CD4-positive, alpha-beta T cell treated with Interleukin-4 for 4 hours (primary cell): ENCODE data around the gene TYW1.
"Not testable (repeated sequence)": the region's sequence is repeated elsewhere in the genome, so short reads cannot be mapped to it uniquely, and the experiment has no call there.

ENCODE experiments used
- DNase-seq: peaks from one replicate; pipeline ENCODE4 v3.0.0-alpha.2; 2020

Gene TYW1

GRCh38 chr7:66995050-66995776 is 1.4 kb upstream of the TYW1 start, which contains the start of gene SBDS:
TSS of gene SBDS (minus strand) at chr7:66995586. CDS start at chr7:66995417, 169 bp downstream.
- peak; percentile 98 for DNase-seq

DNA sequence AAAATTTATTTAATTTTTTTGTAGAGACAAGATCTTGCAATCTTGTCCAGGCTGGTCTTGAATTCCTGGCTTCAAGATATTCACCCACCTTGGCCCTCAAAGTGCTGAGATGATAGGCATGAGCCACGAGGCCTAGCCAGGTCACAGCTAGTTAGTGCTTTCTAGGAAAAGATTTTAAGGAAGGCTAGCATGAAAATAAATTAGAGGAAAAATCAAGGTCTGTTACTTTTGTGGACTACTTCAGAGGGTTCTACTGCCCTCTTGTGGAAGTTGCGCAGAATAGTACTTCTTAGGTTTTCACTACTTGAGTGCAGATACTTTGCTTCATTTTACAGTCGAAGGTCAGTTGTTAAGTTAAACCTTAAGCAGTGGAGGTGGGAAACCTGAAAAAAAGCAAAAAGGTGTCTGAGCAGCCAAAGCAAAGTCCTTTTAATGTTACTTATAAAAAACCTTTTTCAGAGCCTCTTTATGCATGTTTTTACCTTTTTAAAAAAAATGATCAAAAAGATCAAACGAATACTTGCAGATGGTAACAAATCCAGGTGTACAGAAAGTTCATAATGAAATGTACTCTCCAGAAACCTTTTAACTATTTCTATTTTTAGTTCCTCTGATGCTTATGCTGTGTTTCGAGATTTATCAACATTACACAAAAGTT is 4.1 kb downstream of the TYW1 start:
- DNase-seq, result peak; percentile 22

- DNase-seq, result not testable (repeated sequence)
Measured at GRCh38 chr7:67004145-67004544, 7.5 kb downstream of the TYW1 start.

GRCh38 chr7:67006965-67007364 is 10.3 kb downstream of the TYW1 start:
- DNase-seq, result no peak

DNA sequence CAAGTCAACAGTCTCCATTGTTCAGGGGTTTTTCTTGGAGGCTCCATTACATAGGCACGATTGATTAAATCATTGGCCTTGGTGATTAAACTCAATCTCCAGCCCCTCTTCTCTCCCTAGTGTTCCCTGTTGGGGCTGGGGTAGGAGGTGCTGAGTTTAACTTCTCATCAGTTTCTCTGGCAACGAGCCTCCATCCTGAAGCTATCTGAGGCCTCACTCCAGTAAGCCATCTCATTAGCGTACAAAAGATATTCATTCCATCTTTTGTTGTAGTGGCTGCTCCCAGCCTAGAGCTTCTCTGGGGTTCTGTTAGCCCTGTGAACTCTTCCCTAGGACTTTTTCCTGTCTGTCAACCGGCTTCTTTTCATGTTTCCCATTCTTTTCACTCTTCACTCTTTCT is 11.6 kb downstream of the TYW1 start:
- DNase-seq, result no peak

DNA sequence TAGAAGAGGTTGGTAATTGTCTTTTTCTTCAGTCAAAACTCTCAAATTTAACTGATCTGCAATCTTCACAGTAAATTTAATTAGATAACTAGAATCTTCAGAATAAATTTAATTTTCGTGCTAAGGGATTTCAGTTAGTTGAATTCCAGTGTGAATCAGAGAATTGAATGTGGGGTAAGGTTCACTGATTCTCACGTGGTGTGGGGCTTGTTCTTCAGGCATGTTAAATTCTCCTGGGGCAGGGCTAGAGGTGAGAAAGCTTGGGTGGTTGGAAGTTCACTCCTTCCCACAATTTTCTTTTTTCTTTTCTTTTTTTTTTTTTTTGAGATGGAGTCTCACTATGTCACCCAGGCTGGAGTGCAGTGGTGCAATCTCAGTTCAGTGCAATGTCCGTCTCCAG is 13.0 kb downstream of the TYW1 start:
- not testable (repeated sequence) for DNase-seq

DNA sequence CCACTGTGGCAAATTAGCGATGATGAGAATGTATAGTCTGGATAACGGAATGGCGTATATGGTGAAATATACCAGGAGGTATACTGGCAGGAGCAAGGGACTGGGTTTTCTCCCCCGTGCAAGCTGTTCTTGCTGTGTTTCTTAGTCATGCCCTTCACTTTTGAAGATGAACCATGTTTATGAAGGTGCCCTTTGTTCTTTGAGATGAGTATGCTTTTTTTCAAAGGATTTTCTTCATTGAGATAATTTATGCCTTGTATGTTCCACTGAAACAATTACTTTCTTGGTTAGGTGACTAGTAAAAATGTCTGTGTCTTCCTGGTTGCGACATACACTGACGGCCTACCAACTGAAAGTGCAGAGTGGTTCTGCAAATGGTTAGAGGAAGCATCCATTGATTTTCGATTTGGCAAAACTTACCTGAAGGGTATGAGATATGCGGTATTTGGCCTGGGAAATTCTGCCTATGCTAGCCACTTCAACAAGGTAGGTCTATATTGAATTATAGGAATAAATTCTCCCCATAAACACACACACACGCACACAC is 17.5 kb downstream of the TYW1 start:
- not testable (repeated sequence) for DNase-seq

- not testable (repeated sequence) for DNase-seq
Measured at GRCh38 chr7:67017971-67018370, 21.3 kb downstream of the TYW1 start.

DNA sequence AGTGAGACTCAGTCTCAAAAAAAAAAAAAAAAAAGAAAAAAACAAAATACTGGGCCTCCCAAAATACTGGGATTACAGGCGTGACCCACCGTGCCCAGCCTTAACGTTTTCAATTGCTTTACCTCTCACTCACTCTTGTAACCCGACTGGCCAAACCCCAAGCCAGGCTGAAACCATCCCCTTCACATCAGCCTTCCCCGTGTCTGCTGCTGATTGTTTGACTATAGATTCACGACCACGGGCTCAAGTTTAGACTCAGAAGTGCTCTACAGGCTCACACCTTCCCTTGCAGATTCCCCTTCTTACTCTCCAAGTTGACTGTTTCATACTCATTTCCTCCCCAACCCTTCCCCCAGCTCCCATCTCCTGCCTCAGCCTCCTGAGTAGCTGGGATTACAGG is 22.3 kb downstream of the TYW1 start:
- no peak for DNase-seq

- DNase-seq, result no peak
Measured at GRCh38 chr7:67019562-67020390, 23.1 kb downstream of the TYW1 start.

- DNase-seq, result no peak
Measured at GRCh38 chr7:67021260-67021659, 24.6 kb downstream of the TYW1 start.

DNA sequence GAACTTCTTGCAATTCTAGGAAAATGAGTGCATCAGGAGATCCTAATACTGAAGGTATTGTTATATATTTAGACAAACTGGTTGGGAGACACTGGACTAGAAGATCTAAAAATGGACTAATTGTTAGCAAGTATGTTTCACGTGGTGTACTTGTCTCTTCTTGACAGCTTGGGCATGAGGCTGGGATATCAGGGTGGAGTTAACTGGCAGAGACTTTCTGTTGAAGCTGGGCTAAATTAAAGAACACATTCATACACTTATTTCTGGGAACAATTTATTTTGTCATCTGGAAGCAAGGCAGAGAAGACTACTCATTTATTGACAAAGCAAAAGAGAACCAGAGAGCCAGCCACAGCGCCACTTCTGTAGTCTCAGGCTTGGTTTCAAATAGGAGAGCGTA is 25.9 kb downstream of the TYW1 start:
- no peak for DNase-seq

DNA sequence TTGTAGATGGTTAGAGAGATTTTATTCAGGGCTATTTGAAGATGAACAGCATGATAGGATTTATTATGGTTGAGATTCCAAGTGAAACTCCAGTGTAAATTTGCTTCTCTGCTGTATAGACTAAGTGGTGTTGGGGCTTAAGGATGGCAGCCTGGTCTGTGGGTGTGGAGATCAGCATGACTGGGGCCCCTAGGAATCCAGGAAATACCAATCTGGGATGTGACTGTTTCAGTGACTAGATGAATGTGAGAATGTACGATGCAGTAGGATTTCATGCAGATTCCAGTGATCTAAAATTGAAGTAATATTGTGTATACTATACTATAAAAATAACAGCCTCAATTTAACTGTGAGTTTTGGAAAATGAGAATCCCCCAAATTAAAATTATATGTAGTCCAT is 28.8 kb downstream of the TYW1 start:
- DNase-seq, result not testable (repeated sequence)

- DNase-seq, result not testable (repeated sequence)
Measured at GRCh38 chr7:67031685-67032084, 35.1 kb downstream of the TYW1 start.

DNA sequence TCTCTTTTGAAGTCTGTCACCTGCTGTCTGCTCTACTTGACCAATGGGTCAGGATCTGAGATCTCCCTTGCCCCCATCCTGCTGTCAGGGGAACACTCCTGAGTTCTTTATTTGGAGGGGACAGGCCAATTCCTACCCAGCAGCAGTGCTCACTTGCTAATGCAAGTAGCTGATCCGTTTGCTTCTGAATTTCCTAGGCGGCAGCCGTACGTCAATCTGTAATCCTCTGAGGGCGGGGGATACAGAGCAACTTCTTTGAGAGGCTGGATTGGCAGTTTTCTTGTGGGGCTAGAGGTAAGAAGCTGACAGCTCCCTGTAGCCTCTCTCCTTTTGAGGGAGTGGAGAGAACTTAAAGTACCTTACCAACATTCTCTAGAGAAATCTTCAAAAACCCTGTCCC is 36.6 kb downstream of the TYW1 start:
- DNase-seq, result no peak

GRCh38 chr7:67036432-67037395 is 40.1 kb downstream of the TYW1 start:
- not testable (repeated sequence) for DNase-seq

GRCh38 chr7:67040832-67041231 is 44.2 kb downstream of the TYW1 start:
- peak; percentile 5 for DNase-seq

DNA sequence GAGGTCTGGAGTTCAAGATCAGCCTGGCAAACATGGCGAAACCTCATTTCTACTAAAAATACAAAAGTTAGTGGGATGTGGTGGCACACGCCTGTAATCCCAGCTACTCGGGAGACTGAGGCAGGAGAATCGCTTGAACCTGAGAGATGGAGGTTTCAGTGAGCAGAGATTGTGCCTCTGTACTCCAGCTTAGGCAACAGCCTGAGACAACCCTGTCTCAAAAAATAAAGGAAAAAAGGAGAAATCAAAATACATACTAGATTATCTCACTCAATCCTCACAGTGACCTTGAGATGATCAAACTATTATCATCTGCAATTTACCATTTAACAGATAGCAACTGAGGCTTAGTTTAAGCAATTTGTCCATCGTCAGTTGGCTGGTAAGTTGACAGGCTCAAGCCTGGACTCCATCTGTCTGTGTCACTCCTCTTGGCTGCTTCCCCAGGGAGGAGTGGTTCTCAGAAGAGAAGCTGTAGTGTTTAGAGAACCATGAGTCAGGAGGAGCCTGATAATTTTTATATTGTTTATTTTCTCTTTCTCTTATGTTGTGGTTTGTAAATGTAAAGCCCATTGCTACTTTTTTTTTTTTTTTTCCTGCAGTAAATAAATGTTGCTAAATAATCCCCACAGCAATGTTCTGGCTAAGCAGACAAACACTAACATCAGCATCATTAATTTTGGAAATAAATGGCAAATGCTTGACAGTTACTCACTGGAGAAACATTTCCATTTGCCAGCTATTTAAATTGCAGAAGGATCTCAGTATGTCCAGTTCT is 46.3 kb downstream of the TYW1 start:
- not testable (repeated sequence) for DNase-seq

GRCh38 chr7:67043559-67043930 is 46.9 kb downstream of the TYW1 start:
- DNase-seq, result not testable (repeated sequence)

- no peak for DNase-seq
Measured at GRCh38 chr7:67045496-67045995, 48.9 kb downstream of the TYW1 start.

DNA sequence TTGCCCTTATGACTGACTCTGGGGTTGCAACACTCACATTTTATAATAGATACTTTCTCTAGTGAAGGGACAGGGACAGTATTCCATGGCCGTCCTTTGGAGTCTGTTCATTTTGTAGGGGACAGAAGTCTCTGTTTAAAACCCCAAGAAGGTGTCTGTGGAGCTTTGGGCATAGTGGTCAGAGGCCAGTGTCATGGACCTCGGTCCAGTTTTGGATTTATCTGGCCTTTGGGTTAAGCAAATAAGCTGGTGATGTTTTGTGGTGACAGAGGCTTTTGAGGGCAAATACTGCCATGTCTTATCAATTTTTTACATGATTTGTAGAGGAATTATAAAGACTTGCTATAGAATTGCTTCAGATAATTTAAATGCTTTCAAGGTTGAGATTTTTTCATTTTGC is 50.2 kb downstream of the TYW1 start:
- not testable (repeated sequence) for DNase-seq
